Activated CD8-positive, alpha-beta memory T cell treated with anti-CD3 and anti-CD28 coated beads for 48 hours (primary cell): Measurements from ENCODE around the gene TANC1.

Experiments used
- DNase-seq, 3 experiments: peaks; one replicate each; pipeline ENCODE4 v3.0.0-alpha.2; 2020; ENCODE audit warnings: low read depth in 2 of 3, low spot score in 2 of 3

The TANC1 gene

DNA sequence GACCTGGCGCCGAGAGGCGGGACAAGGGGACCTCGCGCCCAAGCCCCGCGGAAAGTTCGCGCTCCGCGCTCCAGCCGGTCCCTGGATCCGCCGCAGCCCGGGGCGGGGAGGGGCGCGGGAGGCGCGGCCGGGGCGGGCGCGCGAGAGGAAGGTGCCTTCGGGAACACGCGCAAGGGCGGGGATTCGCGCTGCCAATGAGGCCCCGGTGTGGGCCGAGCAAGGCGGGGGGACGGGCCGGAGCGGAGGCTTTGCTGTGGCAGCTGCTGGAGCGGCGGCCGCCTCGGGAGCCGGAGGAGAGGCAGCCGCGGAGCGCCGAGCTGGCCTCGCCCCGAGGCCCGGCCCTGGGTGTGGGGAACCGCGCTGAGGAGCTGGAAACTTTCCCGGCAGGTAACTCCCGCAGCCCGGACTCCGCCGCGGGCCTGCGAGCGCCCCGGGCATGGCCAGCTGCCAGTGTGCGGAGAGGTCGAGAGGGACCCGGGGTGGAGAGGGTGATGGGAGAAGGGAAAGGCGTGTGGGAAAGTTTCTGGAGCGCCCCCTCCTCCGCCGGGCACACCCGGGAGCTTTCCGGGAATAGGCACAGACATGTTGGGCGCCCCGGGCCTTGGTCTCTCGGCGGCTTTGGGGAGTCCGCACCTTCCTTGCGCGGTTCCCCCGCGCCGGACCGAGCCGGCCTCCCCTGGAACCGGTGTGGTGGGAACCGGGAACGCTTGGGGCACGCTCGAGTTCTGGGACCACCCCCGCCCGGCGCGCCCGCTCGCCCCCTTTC, at the start of gene TANC1:
TSS of gene TANC1 (plus strand) at position 245 of the 766 bp plus-strand sequence. CDS start 97,271 bp downstream, outside the sequence.
- peak; percentile 25 to 47 (median 44) for DNase-seq

DNA sequence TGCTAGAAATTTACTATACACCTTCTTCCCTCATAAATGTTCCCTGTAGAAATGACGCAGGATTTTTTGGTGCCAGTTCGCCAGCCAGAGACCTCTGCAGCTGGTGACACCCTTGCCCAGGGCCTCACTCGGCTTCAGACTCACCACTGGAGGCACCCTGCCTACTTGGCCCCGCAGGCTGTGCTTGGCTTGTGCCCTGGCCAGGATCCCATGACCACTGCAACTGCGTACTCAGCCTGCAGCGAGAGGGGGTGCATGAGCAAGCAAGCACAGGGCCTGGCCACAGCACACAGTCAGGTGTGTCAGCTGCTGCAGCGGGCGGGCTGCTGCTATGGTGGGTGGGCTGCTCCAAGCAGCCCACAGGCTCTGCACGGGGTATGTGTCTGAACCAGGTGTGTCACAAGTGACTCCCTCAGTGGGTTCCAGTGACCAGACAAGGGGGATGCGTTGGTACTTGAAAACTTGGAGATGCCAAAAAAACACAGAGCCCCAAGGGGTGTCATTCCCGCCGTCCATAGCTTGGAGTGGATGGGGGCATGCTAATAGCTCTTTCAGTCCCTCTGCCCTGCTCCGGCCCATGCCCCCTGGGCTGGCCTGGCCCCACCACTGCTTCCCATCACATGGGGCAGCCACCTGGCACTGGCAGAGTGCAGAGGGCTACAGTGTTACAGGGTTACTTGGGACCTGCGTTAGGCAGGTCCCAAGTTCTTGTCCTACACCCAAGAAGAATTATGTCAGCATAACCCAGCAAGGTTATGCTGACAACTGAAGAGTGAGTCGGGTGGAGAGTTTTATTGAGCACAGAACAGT, 46.6 kb upstream of the TANC1 start:
- DNase-seq, result no peak

DNA sequence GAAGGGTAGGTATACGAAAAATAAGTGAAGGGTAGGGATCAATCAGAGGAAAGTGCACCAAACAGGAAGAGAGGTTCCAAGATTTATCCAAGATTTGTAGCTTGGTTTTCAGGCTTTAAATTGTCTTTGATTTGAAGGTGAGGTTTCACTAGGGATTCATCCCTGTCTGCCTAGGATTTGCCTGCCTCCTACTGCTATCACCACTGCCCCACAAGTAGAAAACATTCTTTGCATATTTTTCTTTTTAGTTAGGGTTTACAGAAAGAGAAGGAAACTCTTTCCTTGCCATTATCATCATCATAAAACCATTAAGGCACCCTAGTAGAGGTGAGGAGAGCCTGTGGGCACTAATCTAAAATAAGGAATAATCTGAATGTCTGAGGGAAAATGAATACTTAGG, 45.8 kb upstream of the TANC1 start:
- DNase-seq, result no peak

GRCh38 chr2:158923180-158923594, 45.3 kb upstream of the TANC1 start:
- no peak for DNase-seq

DNA sequence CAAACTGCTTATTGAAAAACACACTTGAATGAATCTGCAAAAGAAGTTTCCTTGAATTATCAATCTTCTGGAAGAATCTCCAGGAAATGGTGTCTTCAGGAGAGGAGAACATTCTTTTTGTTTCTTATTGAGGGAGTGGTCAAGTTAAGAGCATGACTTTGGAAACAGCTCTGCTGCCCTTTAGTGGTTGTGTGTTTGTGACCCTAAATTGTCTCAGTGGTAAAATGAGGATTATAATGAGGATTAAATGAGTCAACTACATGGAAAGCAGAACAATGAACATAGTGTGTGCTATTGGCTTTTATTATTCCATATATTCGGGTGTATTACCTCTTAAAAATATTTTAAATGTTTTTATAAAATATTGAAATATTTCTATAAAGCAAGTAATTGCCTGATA, 44.8 kb upstream of the TANC1 start:
- DNase-seq, result no peak

DNA sequence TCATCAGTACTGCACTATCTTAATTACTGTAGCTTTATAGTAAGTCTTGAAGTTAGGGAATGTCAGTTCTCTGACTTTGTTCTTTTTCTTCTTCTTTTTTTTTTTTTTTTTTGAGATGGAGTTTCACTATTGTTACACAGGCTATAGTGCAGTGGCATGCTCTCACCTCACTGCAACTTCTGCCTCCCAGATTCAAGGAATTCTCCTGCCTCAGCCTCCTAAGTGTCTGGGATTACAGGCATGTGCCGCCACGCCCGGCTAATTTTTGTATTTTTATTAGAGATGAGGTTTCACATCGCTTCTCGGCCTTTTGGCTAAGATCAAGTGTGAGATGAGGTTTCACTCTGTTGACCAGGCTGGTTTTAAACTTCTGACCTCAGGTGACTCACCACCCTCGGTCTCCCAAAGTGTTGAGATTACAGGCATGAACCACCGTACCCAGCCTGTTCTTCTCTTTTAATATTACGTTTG, 41.9 kb upstream of the TANC1 start:
- DNase-seq, result no peak

DNA sequence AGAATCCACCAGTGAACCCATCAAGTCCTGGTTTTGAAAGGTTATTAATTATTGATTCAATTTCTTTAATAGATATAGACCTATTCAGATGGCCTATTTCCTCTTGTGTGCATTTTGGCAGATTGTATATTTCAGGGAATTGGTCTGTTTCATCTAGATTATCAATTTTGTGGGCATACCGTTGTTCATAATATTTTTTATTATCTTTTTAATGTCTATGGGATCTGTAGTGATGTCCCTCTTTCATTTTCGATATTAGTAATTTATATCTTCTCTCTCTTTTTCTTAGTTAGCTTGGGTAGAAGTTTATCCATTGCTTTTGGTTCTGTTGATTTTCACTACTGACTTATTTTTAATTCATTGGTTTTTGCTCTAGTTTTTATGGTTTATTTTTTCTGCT, 39.9 kb upstream of the TANC1 start:
- DNase-seq, result no peak

GRCh38 chr2:158928965-158929364, 39.5 kb upstream of the TANC1 start:
- no peak for DNase-seq

DNA sequence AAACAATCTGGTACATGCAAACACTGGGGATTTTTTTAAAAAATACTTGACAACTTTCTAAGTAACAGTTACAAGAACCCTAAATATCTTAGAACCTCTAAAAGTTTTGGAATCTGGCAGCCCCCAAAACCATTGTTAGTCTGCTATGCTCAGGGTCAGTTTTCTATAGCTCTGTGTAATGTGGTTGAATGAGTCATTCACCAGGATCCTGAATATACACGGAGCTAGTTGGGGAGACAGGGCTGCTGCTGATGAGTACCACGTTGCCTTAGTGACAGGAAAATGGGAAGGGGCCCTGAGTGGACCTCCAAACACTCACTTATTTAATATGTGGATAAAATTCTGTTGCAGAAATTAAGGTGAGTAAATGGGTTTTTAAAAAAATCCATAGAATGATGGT, 36.9 kb upstream of the TANC1 start:
- no peak for DNase-seq

GRCh38 chr2:158932131-158932645, 36.3 kb upstream of the TANC1 start:
- DNase-seq, result no peak

GRCh38 chr2:158934170-158934569, 34.3 kb upstream of the TANC1 start:
- no peak for DNase-seq

- no peak for DNase-seq
Measured at GRCh38 chr2:158935617-158936016, 32.8 kb upstream of the TANC1 start.

DNA sequence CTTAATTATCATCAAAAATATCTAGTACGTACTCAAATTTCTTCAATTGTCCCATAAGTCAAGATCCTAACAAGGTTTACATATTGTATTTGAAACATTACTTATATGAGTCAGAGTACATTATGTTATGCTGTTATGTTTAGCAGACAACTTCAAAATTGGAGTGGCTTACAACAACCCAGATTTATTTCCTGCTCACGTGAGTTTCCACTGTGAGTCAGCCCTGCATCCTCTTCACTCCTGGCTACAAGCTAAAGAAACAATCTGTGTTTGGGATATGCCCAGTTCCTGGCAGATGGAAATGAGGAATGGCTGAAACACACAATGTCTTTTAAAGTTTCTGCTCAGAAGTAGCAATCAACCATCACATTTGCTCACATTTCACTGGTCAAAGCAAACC, 31.5 kb upstream of the TANC1 start:
- DNase-seq, result no peak

DNA sequence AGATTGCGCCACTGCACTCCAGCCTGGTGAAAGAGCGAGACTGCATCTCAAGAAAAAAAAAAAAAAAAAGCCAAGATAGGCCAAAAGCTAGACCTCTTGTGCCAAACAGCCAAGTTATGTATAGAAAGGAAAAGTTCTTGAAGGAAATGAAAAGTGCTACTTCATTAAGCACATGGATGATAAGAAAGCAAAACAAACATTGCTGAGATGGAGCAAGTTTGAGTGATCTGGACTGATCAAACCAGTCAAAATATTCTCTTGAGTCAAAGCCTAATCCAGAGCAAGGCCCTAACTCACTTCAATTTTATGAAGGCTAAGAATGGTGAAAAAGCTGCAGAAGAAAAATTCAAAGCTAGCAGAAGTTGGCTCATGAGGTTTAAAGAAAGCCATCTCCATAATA, 28.1 kb upstream of the TANC1 start:
- no peak for DNase-seq

GRCh38 chr2:158943973-158944372, 24.5 kb upstream of the TANC1 start:
- no peak for DNase-seq

DNA sequence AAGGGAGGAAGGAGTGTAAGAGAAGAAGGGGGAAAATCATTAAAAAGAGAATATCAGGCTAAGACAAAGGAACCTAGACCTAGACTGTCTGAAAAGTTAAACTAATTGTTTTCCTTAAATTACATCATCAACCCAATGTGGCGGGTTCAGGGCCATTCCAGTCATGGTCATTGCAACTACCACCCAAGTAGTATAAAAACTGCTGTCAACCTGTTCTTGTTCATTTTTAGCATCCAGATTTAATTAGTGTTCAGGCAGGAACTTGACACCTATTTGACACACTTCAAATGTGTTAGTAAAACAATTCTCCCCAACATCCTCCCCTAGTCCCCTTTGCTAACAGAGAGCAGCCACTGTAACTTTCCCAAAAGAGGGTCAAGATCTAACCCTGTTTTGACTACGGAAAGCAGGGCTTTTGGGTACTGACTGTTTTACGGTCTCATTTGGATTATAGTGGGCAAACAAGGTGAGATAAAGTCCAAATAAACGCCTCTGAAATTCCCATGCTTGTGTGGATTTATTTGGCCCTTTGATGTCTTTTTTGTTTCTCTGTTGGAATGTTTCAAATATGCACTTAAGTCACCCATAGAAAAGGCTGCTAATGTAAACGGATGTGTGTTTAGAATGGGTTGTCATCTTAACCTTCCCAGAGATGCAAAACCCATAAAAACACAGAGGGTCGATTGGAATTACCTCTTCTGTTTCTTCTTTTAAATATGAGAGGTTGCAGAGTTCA, 19.3 kb upstream of the TANC1 start:
- no peak for DNase-seq

DNA sequence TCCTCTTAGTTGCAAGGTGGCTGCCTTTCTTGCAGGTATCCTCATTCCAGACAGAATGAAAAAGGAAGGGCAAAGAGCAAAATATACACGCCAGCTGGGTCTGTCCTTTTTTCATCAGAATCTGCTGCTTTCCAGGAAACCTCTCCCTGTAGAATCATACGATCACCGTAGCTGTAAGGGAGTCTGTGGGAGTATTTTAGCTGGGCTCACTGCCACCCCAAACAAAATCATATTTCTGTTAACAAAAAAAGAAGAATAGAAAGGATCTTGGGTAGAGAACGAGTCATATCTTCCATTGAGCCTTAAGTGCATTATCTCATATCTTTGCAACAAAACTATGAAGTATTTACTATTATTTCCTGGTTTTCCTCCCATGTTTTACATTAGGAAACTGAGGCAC, 15.0 kb upstream of the TANC1 start:
- DNase-seq, result no peak

DNA sequence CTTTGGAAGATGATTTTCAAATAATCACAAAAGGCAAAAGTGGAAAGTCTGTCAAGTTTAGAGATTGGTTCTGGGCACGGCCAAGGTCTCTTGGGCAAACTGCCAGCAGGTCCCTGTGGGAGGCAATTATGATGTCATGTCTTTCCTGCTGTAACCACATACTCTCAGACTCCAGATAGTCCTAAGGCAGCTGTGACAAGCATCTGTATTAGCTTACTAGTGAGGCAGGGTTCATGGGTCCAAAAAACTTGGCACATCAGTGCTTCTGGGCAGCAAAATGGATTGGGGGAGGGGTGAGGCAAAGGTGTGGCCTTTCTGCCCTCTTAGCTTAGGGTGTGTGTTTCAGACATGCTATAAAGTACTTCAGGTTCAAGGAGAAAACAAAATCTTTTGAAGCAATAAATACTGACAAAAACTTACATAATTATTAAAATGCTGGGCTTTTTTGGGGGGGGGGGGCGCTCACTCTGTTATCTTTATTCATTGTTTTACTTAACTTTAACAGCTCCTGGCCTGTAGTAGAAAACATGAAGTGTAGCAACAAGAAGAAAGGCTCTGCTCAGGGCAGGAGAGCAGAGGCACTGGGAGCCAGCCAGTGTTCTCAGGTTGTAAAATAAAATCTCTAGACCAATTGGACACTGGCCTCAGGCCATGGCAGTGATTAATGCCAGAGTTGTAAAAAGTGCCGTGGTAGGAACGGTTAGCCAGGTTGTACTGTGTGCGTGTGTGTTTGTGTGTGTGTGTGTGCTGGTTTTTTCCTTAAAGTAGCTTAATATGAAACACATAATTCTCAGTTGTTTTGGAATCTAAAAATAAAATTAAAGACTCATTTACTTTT, 14.3 kb upstream of the TANC1 start:
- DNase-seq, result peak in 1 of 3 experiments; percentile 2

- DNase-seq, result no peak
Measured at GRCh38 chr2:158955842-158956365, 12.5 kb upstream of the TANC1 start.

DNA sequence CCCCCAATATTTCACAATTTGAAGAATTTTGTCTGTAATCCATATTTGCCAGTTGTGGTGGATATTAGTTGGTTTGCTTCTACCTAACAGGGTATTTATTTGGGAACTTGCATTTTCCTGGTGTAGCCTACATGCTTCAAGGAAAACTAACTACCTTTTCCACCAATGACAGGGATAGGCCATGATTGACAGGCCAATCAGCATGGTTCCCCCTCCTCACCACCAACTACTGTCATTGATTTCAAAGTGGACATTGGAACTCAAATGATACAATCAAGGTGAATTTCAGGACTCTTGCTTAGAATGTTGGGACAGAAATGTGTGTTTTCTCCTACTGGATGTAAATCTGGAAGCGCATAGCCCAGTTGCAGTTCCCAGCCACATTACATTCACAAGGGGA, 10.1 kb upstream of the TANC1 start:
- DNase-seq, result no peak
